Ishikawa (cell line): ENCODE results near the gene SEMA6B.

Source experiments
- CEBPB ChIP-seq: IDR thresholded peaks from 2 replicates; pipeline ENCODE4 v1.6.1; 2012
- CREB1 ChIP-seq: IDR thresholded peaks from 2 replicates; pipeline ENCODE4 v1.6.1; 2012; ENCODE audit warnings: low read depth
- EGR1 ChIP-seq: IDR thresholded peaks from 2 replicates; pipeline ENCODE4 v1.6.1; 2012
- EP300 ChIP-seq: IDR thresholded peaks from 2 replicates; pipeline ENCODE4 v1.6.1; 2012; ENCODE audit warnings: borderline replicate concordance
- FOXM1 ChIP-seq: IDR thresholded peaks from 2 replicates; pipeline ENCODE4 v1.6.1; 2012; ENCODE audit warnings: low read depth, borderline replicate concordance
- NFIC ChIP-seq: IDR thresholded peaks from 2 replicates; pipeline ENCODE4 v1.6.1; 2012
- RAD21 ChIP-seq: IDR thresholded peaks from 2 replicates; pipeline ENCODE4 v1.6.1; 2012; ENCODE audit warnings: low read depth
- TAF1 ChIP-seq: IDR thresholded peaks from 2 replicates; pipeline ENCODE4 v1.6.1; 2012; ENCODE audit warnings: low read depth, mild to moderate bottlenecking
- TCF12 ChIP-seq: IDR thresholded peaks from 2 replicates; pipeline ENCODE4 v1.6.1; 2012; ENCODE audit warnings: low read depth
- TEAD4 ChIP-seq: IDR thresholded peaks from 2 replicates; pipeline ENCODE4 v1.6.1; 2012
- YY1 ChIP-seq: IDR thresholded peaks from 2 replicates; pipeline ENCODE4 v1.6.1; 2012; ENCODE audit warnings: low read depth
- ZBTB7A ChIP-seq: IDR thresholded peaks from 2 replicates; pipeline ENCODE4 v1.6.1; 2012; ENCODE audit warnings: low read depth
- TF ChIP-seq, protein P1 (sequence below): IDR thresholded peaks from 2 replicates; pipeline ENCODE4 v1.6.1; 2012
- TF ChIP-seq, protein P2 (sequence below): IDR thresholded peaks from 2 replicates; pipeline ENCODE4 v1.6.1; 2012
- TF ChIP-seq, protein P3 (sequence below): IDR thresholded peaks from 2 replicates; pipeline ENCODE4 v1.6.1; 2012; ENCODE audit warnings: low read depth, mild to moderate bottlenecking

Gene SEMA6B

DNA sequence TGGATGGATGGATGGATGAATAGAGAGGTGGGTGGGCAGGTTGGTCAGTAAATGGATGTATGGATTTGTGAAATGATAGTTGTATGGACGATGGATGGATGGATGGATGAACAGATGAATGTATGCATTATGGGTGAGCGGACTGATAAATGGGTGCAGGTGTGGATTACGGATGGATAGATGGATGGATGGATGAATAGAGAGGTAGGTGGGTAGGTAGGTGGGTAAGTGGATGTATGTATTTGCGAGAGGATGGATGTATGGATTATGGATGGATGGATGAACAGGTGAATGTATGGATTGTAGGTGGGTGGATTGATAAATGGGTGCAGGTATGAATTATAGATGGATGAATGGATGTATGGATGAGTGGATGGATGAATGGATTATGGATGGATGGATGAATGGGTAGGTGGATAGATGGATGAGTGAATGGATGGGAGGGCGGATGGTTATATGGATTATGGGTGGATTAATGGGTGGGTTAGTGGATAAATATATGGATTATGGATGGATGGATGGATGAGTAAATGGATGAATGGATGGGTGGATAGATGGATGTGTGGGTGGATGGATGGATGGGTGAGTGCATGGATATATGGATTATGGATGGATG lies 42.8 kb upstream of the SEMA6B start:
- TF ChIP-seq FOXM1 (no peak), CREB1 (no peak), RAD21 (no peak), CEBPB (no peak), TEAD4 (no peak), TAF1 (no peak), NFIC (no peak), ZBTB7A (no peak), EGR1 (no peak)
- TF ChIP-seq, protein P1, sequence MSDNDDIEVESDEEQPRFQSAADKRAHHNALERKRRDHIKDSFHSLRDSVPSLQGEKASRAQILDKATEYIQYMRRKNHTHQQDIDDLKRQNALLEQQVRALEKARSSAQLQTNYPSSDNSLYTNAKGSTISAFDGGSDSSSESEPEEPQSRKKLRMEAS, result no peak
- TF ChIP-seq, protein P2, sequence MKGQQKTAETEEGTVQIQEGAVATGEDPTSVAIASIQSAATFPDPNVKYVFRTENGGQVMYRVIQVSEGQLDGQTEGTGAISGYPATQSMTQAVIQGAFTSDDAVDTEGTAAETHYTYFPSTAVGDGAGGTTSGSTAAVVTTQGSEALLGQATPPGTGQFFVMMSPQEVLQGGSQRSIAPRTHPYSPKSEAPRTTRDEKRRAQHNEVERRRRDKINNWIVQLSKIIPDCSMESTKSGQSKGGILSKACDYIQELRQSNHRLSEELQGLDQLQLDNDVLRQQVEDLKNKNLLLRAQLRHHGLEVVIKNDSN, result no peak
- TF ChIP-seq, protein P3, sequence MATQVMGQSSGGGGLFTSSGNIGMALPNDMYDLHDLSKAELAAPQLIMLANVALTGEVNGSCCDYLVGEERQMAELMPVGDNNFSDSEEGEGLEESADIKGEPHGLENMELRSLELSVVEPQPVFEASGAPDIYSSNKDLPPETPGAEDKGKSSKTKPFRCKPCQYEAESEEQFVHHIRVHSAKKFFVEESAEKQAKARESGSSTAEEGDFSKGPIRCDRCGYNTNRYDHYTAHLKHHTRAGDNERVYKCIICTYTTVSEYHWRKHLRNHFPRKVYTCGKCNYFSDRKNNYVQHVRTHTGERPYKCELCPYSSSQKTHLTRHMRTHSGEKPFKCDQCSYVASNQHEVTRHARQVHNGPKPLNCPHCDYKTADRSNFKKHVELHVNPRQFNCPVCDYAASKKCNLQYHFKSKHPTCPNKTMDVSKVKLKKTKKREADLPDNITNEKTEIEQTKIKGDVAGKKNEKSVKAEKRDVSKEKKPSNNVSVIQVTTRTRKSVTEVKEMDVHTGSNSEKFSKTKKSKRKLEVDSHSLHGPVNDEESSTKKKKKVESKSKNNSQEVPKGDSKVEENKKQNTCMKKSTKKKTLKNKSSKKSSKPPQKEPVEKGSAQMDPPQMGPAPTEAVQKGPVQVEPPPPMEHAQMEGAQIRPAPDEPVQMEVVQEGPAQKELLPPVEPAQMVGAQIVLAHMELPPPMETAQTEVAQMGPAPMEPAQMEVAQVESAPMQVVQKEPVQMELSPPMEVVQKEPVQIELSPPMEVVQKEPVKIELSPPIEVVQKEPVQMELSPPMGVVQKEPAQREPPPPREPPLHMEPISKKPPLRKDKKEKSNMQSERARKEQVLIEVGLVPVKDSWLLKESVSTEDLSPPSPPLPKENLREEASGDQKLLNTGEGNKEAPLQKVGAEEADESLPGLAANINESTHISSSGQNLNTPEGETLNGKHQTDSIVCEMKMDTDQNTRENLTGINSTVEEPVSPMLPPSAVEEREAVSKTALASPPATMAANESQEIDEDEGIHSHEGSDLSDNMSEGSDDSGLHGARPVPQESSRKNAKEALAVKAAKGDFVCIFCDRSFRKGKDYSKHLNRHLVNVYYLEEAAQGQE, result no peak

DNA sequence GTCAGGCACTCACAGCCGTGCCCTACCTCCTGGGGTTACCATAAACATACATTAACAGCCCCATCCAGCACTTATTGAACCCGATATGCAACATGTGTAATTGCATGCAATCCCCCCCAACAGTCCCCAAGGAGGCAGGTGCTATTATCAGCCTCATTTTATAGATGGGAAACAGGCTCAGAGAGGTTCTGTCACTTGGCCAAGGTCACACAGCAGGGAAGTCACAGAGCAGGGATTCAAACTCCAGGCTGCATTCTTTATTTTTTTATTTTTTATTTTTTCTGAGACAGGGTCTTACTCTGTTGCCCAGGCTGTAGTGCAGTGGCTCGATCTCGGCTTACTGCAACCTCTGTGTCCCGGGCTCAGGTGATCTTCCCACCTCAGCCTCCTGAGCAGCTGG lies 41.4 kb upstream of the SEMA6B start:
- TF ChIP-seq EP300 (no peak), YY1 (no peak), EGR1 (no peak), TAF1 (no peak), NFIC (no peak), FOXM1 (no peak), RAD21 (no peak), CEBPB (no peak), CREB1 (no peak), TCF12 (no peak), ZBTB7A (no peak), TEAD4 (no peak)
- TF ChIP-seq, protein P1, result no peak
- TF ChIP-seq, protein P2, result no peak
- TF ChIP-seq, protein P3, result no peak

DNA sequence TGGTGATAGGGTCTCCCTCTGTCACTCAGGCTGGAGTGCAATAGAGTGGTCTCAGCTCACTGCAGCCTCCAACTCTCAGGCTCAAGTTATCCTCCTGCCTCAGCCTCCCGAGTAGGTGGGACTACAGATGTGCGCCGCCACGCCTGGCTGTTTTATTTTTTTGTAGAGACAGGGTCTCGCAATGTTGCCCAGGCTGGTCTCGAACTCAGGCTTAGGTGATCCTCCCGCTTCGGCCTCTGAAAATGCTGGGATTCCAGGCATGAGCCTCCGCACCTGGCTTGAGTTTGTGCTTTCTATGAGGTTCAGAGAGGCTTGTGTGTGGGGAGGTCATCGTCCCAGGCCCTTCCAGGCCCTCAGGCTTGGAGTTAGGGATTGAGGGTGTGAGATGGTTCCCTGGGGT lies 40.6 kb upstream of the SEMA6B start:
- TF ChIP-seq YY1 (no peak), CREB1 (no peak), TAF1 (no peak), ZBTB7A (no peak), TEAD4 (no peak), NFIC (no peak), EGR1 (no peak), CEBPB (no peak), EP300 (no peak), FOXM1 (no peak)
- TF ChIP-seq, protein P2, result no peak
- TF ChIP-seq, protein P3, result no peak
- TF ChIP-seq, protein P1, result no peak

DNA sequence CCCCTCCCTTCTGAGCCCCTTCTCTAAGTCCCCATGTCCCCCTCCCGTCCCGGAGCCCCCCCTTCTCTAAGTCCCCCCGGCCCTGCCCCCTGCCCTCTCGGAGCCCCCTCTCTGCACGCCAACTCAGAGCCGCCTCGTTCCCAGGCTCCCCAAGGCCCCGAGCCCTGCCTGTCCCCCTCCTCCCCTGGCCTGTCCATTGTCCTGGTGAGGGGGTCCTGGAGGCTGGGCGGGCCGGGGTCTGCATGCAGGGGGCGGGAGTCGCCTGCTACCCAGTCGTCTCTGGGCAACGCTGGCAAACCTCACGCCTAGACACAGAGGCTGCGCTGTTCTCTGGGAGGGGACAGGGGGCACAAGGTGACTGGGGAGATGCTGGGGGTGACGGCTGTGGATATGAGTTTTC lies 39.2 kb upstream of the SEMA6B start:
- TF ChIP-seq, protein P2, result no peak
- TF ChIP-seq TEAD4 (no peak), NFIC (no peak), TAF1 (no peak), EP300 (no peak), CREB1 (no peak), TCF12 (no peak), ZBTB7A (no peak), YY1 (no peak), FOXM1 (no peak), RAD21 (no peak), EGR1 (no peak), CEBPB (no peak)
- TF ChIP-seq, protein P3, result no peak
- TF ChIP-seq, protein P1, result no peak
